Peyer's patch (tissue), 4 donors: Measurements from ENCODE around the gene HSPB9. TPM values are rescaled to one million over a fixed set of nuclear protein-coding genes. Genes with fewer than 3 reads are reported as not detected.

Experiments
- DNase-seq, 3 donors: peaks; one replicate each; pipeline ENCODE4 v3.0.0-alpha.2; 2017 to 2019
- H3K27ac ChIP-seq, 4 donors: fragments of 200-600 bp; sonication (generic); one replicate each; pipeline ENCODE4 v1.5.1; 2016 to 2019
- H3K27me3 ChIP-seq, 2 donors: fragments of 200-600 bp; sonication (generic); one replicate each; pipeline ENCODE4 v1.5.1; 2019
- H3K36me3 ChIP-seq, 3 donors: fragments of 200-600 bp; sonication (generic); one replicate each; pipeline ENCODE4 v1.5.1; 2016 to 2019
- H3K4me1 ChIP-seq, 4 donors: fragments of 200-600 bp; sonication (generic); one replicate each; pipeline ENCODE4 v1.5.1; 2016 to 2019
- H3K4me3 ChIP-seq, 4 donors: fragments of 200-600 bp; sonication (generic); 1 replicate in 3 of 4; 2 replicates in 1 of 4; pipeline ENCODE4 v1.5.1; 2016 to 2019; ENCODE audit warnings: mild to moderate bottlenecking in 1 of 4
- H3K9me3 ChIP-seq, 4 donors: fragments of 200-600 bp; sonication (generic); one replicate each; pipeline ENCODE4 v1.5.1; 2016 to 2019; ENCODE audit warnings: mild to moderate bottlenecking in 1 of 4
- POLR2A ChIP-seq, 2 donors: fragments of 450-650 bp; IDR thresholded peaks; one replicate each; pipeline ENCODE4 v1.5.1; 2017; ENCODE audit warnings: antibody characterized with exemption in 2 of 2, mild to moderate bottlenecking in 2 of 2, moderate library complexity in 2 of 2
- total RNA-seq, 4 donors: library from RNA; depleted of rRNA; stranded (reverse); fragments of >200 nt; gene quantifications; one replicate each; pipeline ENCODE4 v1.1.0, GENCODE V29; 2016
- TF ChIP-seq, protein P1 (sequence below), 6 experiments: fragments of 450-650 bp in 4 of 6; fragments of 200-600 bp in 2 of 6; sonication (generic) in 1 of 6; IDR thresholded peaks; one replicate each; pipeline ENCODE4 v1.5.1; 2017 to 2019; ENCODE audit warnings: antibody characterized with exemption in 6 of 6, mild to moderate bottlenecking in 3 of 6, moderate library complexity in 1 of 6

Gene HSPB9
- total RNA-seq, 4 donors from 2014 or later = not detected

- Histone ChIP-seq H3K4me3 (no peak overlapping the region), H3K27ac (no peak overlapping the region), H3K4me1 (no peaks in the 10 kb centered on the region), H3K36me3 (no peaks in the 10 kb centered on the region), H3K27me3 (no peaks in the 10 kb centered on the region), H3K9me3 (no peaks in the 10 kb centered on the region)
- no peak for TF ChIP-seq POLR2A (IDR thresholded peaks at IDR 0.05)
- TF ChIP-seq, protein P1, sequence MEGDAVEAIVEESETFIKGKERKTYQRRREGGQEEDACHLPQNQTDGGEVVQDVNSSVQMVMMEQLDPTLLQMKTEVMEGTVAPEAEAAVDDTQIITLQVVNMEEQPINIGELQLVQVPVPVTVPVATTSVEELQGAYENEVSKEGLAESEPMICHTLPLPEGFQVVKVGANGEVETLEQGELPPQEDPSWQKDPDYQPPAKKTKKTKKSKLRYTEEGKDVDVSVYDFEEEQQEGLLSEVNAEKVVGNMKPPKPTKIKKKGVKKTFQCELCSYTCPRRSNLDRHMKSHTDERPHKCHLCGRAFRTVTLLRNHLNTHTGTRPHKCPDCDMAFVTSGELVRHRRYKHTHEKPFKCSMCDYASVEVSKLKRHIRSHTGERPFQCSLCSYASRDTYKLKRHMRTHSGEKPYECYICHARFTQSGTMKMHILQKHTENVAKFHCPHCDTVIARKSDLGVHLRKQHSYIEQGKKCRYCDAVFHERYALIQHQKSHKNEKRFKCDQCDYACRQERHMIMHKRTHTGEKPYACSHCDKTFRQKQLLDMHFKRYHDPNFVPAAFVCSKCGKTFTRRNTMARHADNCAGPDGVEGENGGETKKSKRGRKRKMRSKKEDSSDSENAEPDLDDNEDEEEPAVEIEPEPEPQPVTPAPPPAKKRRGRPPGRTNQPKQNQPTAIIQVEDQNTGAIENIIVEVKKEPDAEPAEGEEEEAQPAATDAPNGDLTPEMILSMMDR (IDR thresholded peaks at IDR 0.05) = no peak
- no peak for DNase-seq
Observed at GRCh38 chr17:42090964-42091790, 31.4 kb upstream of the HSPB9 start.

DNA sequence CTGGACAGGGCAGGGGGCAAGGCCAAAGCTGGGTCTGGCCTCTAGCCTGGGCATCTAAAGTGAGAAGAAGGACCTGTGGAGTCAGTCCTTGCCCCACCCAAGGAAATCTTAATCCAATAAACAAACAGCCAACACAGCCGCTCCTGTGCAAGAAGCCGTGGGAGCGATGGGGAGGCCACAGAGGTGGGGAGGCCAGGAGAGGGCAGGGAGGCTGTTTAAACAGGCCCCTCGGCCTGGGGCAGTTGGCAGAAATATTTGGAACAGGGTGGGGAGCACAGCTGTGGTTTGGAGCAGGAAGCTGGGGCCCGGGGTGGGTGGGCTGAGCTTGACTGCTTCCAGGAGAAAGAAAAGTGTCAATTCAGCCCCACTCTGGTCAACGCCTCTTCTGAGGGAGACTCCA is 29.7 kb upstream of the HSPB9 start:
- Histone ChIP-seq H3K27me3 (peaks cover 0 to 8% of the 10 kb centered on the region in 2 donors), H3K9me3 (no peaks in the 10 kb centered on the region), H3K4me3 (no peak overlapping the region), H3K36me3 (no peaks in the 10 kb centered on the region), H3K27ac (no peak overlapping the region), H3K4me1 (peaks cover 0 to 6% (median 3%) of the 10 kb centered on the region in 4 donors)
- no peak for DNase-seq
- no peak for TF ChIP-seq POLR2A (IDR thresholded peaks at IDR 0.05)
- TF ChIP-seq, protein P1 (IDR thresholded peaks at IDR 0.05) = no peak

DNA sequence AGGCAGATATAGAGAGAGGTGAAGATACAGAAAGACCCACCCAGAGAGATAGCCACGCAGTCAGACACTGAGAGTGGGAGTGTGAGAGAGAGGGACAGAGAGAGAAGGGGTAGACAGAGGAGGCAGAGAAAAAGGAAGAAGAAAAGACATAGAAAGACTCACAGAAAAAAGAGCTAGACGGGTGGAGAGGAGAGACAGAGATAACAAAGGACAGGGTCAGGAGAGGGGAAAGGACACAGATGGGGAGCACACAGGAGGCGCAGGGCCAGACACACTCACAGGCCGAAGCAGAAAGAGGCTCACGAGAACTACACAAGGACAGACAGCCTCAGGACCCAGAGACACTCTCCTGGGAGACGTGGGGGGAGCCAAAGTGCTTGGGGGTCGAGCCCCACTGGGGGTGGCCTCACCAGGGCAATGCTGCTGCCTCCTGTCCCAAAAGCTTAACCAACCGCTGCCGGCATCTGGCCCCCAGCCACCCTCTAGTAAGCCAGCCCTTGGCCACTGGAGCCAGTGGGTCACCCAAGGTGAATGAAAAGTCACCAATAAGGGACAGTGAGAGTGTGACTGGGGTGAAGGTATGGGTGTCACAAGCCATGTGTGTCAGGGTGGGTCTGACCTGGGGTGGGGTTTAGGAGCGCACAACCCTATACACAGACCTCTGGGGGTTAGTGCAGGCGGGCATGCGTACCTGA is 28.1 kb upstream of the HSPB9 start:
- DNase-seq = no peak
- peaks cover 0 to 11% (median 9%) of the 10 kb centered on the region in 4 donors for H3K4me1 ChIP-seq
- TF ChIP-seq, protein P1 (IDR thresholded peaks at IDR 0.05) = no peak
- TF ChIP-seq POLR2A (IDR thresholded peaks at IDR 0.05) = no peak
- no peaks in the 10 kb centered on the region for H3K36me3 ChIP-seq
- no peaks in the 10 kb centered on the region for H3K9me3 ChIP-seq
- H3K27me3 ChIP-seq = peaks cover 0 to 8% of the 10 kb centered on the region in 2 donors
- no peak overlapping the region for H3K4me3 ChIP-seq
- H3K27ac ChIP-seq = no peak overlapping the region

DNA sequence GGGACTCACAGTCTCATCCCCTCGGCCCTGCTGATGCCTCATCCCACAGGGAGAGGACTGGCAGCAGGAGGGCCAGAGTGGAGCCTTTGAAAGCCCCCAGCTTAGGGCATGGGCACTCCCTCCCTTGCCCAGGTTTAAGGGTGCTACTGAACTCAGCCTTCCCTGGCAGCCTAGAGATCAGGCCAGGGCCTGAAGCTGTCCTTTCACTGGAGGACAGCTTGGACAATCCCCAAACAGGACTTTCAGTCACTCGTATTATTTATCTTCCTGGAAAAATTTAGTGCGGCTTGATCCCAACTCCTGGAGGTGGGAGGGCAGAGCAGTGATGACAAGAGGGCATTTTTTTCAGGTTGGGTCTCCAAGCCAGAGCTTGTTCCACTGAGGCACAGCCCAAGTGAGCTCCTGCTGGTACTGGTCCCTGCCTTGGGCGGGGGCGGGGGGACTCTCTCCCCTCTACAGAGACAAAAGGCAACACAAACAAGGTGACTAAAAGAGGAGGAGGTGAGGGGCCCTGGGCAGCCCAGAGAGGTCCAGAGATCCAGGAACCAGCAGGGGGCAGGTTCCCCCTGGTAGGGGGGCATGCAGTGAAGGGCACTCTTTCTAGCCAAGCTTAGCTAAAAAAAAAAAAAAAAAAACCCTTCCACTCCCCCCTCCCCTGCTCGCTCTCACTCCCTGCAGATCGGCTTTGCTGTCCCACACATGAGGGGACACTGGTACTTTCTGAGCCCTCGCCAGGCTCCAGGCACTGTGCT is 26.1 kb upstream of the HSPB9 start:
- peaks cover 0 to 8% of the 10 kb centered on the region in 2 donors for H3K27me3 ChIP-seq

More for the DNA sequence above, 26.1 kb upstream of the HSPB9 start:
- no peak overlapping the region for H3K4me3 ChIP-seq
- no peaks in the 10 kb centered on the region for H3K36me3 ChIP-seq
- TF ChIP-seq POLR2A (IDR thresholded peaks at IDR 0.05) = no peak
- TF ChIP-seq, protein P1 (IDR thresholded peaks at IDR 0.05) = no peak
- H3K4me1 ChIP-seq = peaks cover 0 to 11% (median 9%) of the 10 kb centered on the region in 4 donors
- H3K27ac ChIP-seq = no peak overlapping the region
- DNase-seq = no peak
- no peaks in the 10 kb centered on the region for H3K9me3 ChIP-seq
